Coronary artery (tissue), 2 donors: ENCODE measurements around the gene ZFHX3.
"Not testable (repeated sequence)": the region's sequence is repeated elsewhere in the genome, so short reads cannot be mapped to it uniquely, and the experiment has no call there.

Experiments used
- DNase-seq: peaks from one replicate; pipeline ENCODE4 v3.0.0-alpha.2; 2017; ENCODE audit warnings: low spot score
- H3K27ac ChIP-seq, 2 donors: fragments of 200-600 bp; sonication (generic); one replicate each; pipeline ENCODE4 v1.5.1; 2016 to 2019
- H3K4me3 ChIP-seq: fragments of 200-600 bp; sonication (generic); 2 replicates; pipeline ENCODE4 v1.5.1; 2016; ENCODE audit warnings: mild to moderate bottlenecking, moderate library complexity
- CTCF ChIP-seq: fragments of 200-600 bp; sonication (generic); IDR thresholded peaks from one replicate; pipeline ENCODE4 v1.5.1; 2019; ENCODE audit warnings: antibody characterized with exemption

The ZFHX3 gene

GRCh38 chr16:73014768-73015167 lies 33.2 kb downstream of the ZFHX3 start:
- DNase-seq, result peak; percentile 58
- no peak for TF ChIP-seq CTCF
- H3K27ac ChIP-seq, result no peak overlapping the region
- H3K4me3 ChIP-seq, result no peak overlapping the region

- DNase-seq, result peak; percentile 38
- H3K27ac ChIP-seq, result no peak overlapping the region
- TF ChIP-seq CTCF, result no peak
- H3K4me3 ChIP-seq, result no peak overlapping the region
These were observed 34.0 kb downstream of the ZFHX3 start for GRCh38 chr16:73013974-73014373.

GRCh38 chr16:73012341-73012740 lies 35.6 kb downstream of the ZFHX3 start:
- DNase-seq, result no peak
- H3K27ac ChIP-seq, result no peak overlapping the region
- H3K4me3 ChIP-seq, result no peak overlapping the region
- TF ChIP-seq CTCF, result no peak

GRCh38 chr16:73011926-73012325 lies 36.0 kb downstream of the ZFHX3 start:
- Histone ChIP-seq H3K4me3 (no peak overlapping the region), H3K27ac (no peak overlapping the region)
- TF ChIP-seq CTCF, result no peak
- peak; percentile 50 for DNase-seq

GRCh38 chr16:73010150-73010676 lies 37.7 kb downstream of the ZFHX3 start:
- TF ChIP-seq CTCF, result no peak
- DNase-seq, result peak; percentile 66
- Histone ChIP-seq H3K4me3 (no peak overlapping the region), H3K27ac (no peak overlapping the region)

GRCh38 chr16:73009710-73010109 lies 38.2 kb downstream of the ZFHX3 start:
- DNase-seq, result peak; percentile 22
- H3K27ac ChIP-seq, H3K4me3 ChIP-seq: not testable (repeated sequence)

GRCh38 chr16:73006026-73006425 lies 41.9 kb downstream of the ZFHX3 start:
- no peak overlapping the region for H3K4me3 ChIP-seq
- no peak for DNase-seq
- H3K27ac ChIP-seq, result no peak overlapping the region
- TF ChIP-seq CTCF, result no peak

- Histone ChIP-seq H3K4me3 (no peak overlapping the region), H3K27ac (no peak overlapping the region)
- DNase-seq, result no peak
- TF ChIP-seq CTCF, result no peak
These were observed 45.1 kb downstream of the ZFHX3 start for GRCh38 chr16:73002866-73003265.
